ENCODE results near the gene DOCK4.

- TF ChIP-seq, protein P1, sequence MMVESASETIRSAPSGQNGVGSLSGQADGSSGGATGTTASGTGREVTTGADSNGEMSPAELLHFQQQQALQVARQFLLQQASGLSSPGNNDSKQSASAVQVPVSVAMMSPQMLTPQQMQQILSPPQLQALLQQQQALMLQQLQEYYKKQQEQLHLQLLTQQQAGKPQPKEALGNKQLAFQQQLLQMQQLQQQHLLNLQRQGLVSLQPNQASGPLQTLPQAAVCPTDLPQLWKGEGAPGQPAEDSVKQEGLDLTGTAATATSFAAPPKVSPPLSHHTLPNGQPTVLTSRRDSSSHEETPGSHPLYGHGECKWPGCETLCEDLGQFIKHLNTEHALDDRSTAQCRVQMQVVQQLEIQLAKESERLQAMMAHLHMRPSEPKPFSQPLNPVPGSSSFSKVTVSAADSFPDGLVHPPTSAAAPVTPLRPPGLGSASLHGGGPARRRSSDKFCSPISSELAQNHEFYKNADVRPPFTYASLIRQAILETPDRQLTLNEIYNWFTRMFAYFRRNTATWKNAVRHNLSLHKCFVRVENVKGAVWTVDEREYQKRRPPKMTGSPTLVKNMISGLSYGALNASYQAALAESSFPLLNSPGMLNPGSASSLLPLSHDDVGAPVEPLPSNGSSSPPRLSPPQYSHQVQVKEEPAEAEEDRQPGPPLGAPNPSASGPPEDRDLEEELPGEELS (CRISPR knock-in tag; IDR thresholded peaks at IDR 0.05): no peak
- TF ChIP-seq ZNF423 (CRISPR knock-in tag; IDR thresholded peaks at IDR 0.05): no peak
- TF ChIP-seq, protein P2, sequence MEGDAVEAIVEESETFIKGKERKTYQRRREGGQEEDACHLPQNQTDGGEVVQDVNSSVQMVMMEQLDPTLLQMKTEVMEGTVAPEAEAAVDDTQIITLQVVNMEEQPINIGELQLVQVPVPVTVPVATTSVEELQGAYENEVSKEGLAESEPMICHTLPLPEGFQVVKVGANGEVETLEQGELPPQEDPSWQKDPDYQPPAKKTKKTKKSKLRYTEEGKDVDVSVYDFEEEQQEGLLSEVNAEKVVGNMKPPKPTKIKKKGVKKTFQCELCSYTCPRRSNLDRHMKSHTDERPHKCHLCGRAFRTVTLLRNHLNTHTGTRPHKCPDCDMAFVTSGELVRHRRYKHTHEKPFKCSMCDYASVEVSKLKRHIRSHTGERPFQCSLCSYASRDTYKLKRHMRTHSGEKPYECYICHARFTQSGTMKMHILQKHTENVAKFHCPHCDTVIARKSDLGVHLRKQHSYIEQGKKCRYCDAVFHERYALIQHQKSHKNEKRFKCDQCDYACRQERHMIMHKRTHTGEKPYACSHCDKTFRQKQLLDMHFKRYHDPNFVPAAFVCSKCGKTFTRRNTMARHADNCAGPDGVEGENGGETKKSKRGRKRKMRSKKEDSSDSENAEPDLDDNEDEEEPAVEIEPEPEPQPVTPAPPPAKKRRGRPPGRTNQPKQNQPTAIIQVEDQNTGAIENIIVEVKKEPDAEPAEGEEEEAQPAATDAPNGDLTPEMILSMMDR (IDR thresholded peaks at IDR 0.05): no peak
- no peak for TF ChIP-seq NFYB (CRISPR knock-in tag; conservative IDR thresholded peaks at IDR 0.05; ENCODE audit: low read depth)
Measured at GRCh38 chr7:112079122-112079521, 127.1 kb downstream of the DOCK4 start.
